Measurements from ENCODE around the gene SLC25A24.
"Not testable (repeated sequence)": the region's sequence is repeated elsewhere in the genome, so short reads cannot be mapped to it uniquely, and the experiment has no call there.

GRCh38 chr1:108243976-108244375, 43.8 kb upstream of the SLC25A24 start, which contains the start of gene NBPF4:
- TF ChIP-seq ISL1 (CRISPR knock-in tag; IDR thresholded peaks at IDR 0.05); CSRNP3 (CRISPR knock-in tag; IDR thresholded peaks at IDR 0.05); OSR1 (CRISPR knock-in tag; IDR thresholded peaks at IDR 0.05); ESRRG (CRISPR knock-in tag; IDR thresholded peaks at IDR 0.05); CREB5 (CRISPR knock-in tag; IDR thresholded peaks at IDR 0.05; ENCODE audit: low read depth); PATZ1 (CRISPR knock-in tag; IDR thresholded peaks at IDR 0.05; ENCODE audit: borderline replicate concordance); RARB (CRISPR knock-in tag; IDR thresholded peaks at IDR 0.05); PPARA (CRISPR knock-in tag; IDR thresholded peaks at IDR 0.05; ENCODE audit: borderline replicate concordance); CSDC2 (CRISPR knock-in tag; IDR thresholded peaks at IDR 0.05); ZNF565 (CRISPR knock-in tag; conservative IDR thresholded peaks at IDR 0.05; ENCODE audit: low read depth): not testable (repeated sequence)
